Measurements from ENCODE around the gene GJC2. TPM values are rescaled to one million over a fixed set of nuclear protein-coding genes. Genes with fewer than 3 reads are reported as not detected.
A peak's percentile ranks its signal among the peaks of the same experiment; 100 is the strongest.

The GJC2 gene
- total and polyA plus RNA-seq, 2 donors: 1.2 to 1.5 TPM

- Histone ChIP-seq H3K4me1 (ENCODE audit: control insufficient read depth in 2 of 2, insufficient read depth in 2 of 2, low read length in 2 of 2) (peaks cover 35 to 74% of the 10 kb centered on the region in 2 donors), H3K36me3 (ENCODE audit: control insufficient read depth in 2 of 2, insufficient read depth in 2 of 2, low read length in 1 of 2) (peaks cover 39 to 48% of the 10 kb centered on the region in 2 donors), H3K9me3 (ENCODE audit: control insufficient read depth in 2 of 2, insufficient read depth in 1 of 2, low read length in 1 of 2) (peaks cover 0 to 3% of the 10 kb centered on the region in 2 donors), H3K27me3 (ENCODE audit: control insufficient read depth in 2 of 2, insufficient read depth in 1 of 2, low read length in 1 of 2) (no peaks in the 10 kb centered on the region), H3K4me3 (ENCODE audit: low read length in 2 of 2) (no peak overlapping the region), H3K27ac (ENCODE audit: low read depth in 1 of 2, low read length in 1 of 2) (no peak overlapping the region)
- WGBS: 96% methylated on average over 19 of the region's 19 CpGs
- no peak for DNase-seq (ENCODE audit: low read depth in 6 of 9, low spot score in 9 of 9)
These were observed 2.6 kb downstream of the GJC2 start for GRCh38 chr1:228152097-228152917.

- Histone ChIP-seq H3K27ac (ENCODE audit: low read depth in 1 of 2, low read length in 1 of 2) (peak overlapping the region in 1 of 2 donors; percentile 11), H3K4me1 (ENCODE audit: control insufficient read depth in 2 of 2, insufficient read depth in 2 of 2, low read length in 2 of 2) (peaks cover 38 to 80% of the 10 kb centered on the region in 2 donors)
- 73% methylated on average over 3 of the region's 3 CpGs for WGBS
These were observed 3.2 kb downstream of the GJC2 start for GRCh38 chr1:228152918-228153258.

GRCh38 chr1:228154021-228154669, 4.4 kb downstream of the GJC2 start:
- peaks cover 0 to 3% of the 10 kb centered on the region in 2 donors for H3K9me3 ChIP-seq (ENCODE audit: control insufficient read depth in 2 of 2, insufficient read depth in 1 of 2, low read length in 1 of 2)
- no peak overlapping the region for H3K4me3 ChIP-seq (ENCODE audit: low read length in 2 of 2)
- 97% methylated on average over 11 of the region's 11 CpGs for WGBS
- H3K36me3 ChIP-seq (ENCODE audit: control insufficient read depth in 2 of 2, insufficient read depth in 2 of 2, low read length in 1 of 2): peaks cover 20 to 29% of the 10 kb centered on the region in 2 donors
- peaks cover 0 to 4% of the 10 kb centered on the region in 2 donors for H3K27me3 ChIP-seq (ENCODE audit: control insufficient read depth in 2 of 2, insufficient read depth in 1 of 2, low read length in 1 of 2)
- peaks cover 38 to 71% of the 10 kb centered on the region in 2 donors for H3K4me1 ChIP-seq (ENCODE audit: control insufficient read depth in 2 of 2, insufficient read depth in 2 of 2, low read length in 2 of 2)
- H3K27ac ChIP-seq (ENCODE audit: low read depth in 1 of 2, low read length in 1 of 2): peak overlapping the region; percentile 66 to 90
- no peak for DNase-seq (ENCODE audit: low read depth in 6 of 9, low spot score in 9 of 9)

More at GRCh38 chr1:228152918-228153258, 3.2 kb downstream of the GJC2 start:
- no peaks in the 10 kb centered on the region for H3K27me3 ChIP-seq (ENCODE audit: control insufficient read depth in 2 of 2, insufficient read depth in 1 of 2, low read length in 1 of 2)
- H3K4me3 ChIP-seq (ENCODE audit: low read length in 2 of 2): no peak overlapping the region
- peaks cover 33 to 42% of the 10 kb centered on the region in 2 donors for H3K36me3 ChIP-seq (ENCODE audit: control insufficient read depth in 2 of 2, insufficient read depth in 2 of 2, low read length in 1 of 2)
- peaks cover 0 to 3% of the 10 kb centered on the region in 2 donors for H3K9me3 ChIP-seq (ENCODE audit: control insufficient read depth in 2 of 2, insufficient read depth in 1 of 2, low read length in 1 of 2)
- DNase-seq (ENCODE audit: low read depth in 6 of 9, low spot score in 9 of 9): no peak

GRCh38 chr1:228154670-228155571, 5.2 kb downstream of the GJC2 start:
- H3K27me3 ChIP-seq (ENCODE audit: control insufficient read depth in 2 of 2, insufficient read depth in 1 of 2, low read length in 1 of 2): peaks cover 0 to 8% of the 10 kb centered on the region in 2 donors
- peaks cover 13 to 21% of the 10 kb centered on the region in 2 donors for H3K36me3 ChIP-seq (ENCODE audit: control insufficient read depth in 2 of 2, insufficient read depth in 2 of 2, low read length in 1 of 2)
- H3K9me3 ChIP-seq (ENCODE audit: control insufficient read depth in 2 of 2, insufficient read depth in 1 of 2, low read length in 1 of 2): peaks cover 0 to 3% of the 10 kb centered on the region in 2 donors
- WGBS: 65% methylated on average over 20 of the region's 20 CpGs
- H3K4me1 ChIP-seq (ENCODE audit: control insufficient read depth in 2 of 2, insufficient read depth in 2 of 2, low read length in 2 of 2): peaks cover 38 to 64% of the 10 kb centered on the region in 2 donors
- peak in 4 of 9 donors; percentile 57 to 84 (median 64) for DNase-seq (ENCODE audit: low read depth in 6 of 9, low spot score in 9 of 9)
- no peak overlapping the region for H3K4me3 ChIP-seq (ENCODE audit: low read length in 2 of 2)
- peak overlapping the region; percentile 66 to 90 for H3K27ac ChIP-seq (ENCODE audit: low read depth in 1 of 2, low read length in 1 of 2)

GRCh38 chr1:228155596-228156514, 6.1 kb downstream of the GJC2 start:
- peaks cover 35 to 56% of the 10 kb centered on the region in 2 donors for H3K4me1 ChIP-seq (ENCODE audit: control insufficient read depth in 2 of 2, insufficient read depth in 2 of 2, low read length in 2 of 2)
- H3K9me3 ChIP-seq (ENCODE audit: control insufficient read depth in 2 of 2, insufficient read depth in 1 of 2, low read length in 1 of 2): peaks cover 0 to 3% of the 10 kb centered on the region in 2 donors
- no peak for DNase-seq (ENCODE audit: low read depth in 6 of 9, low spot score in 9 of 9)
- peaks cover 0 to 8% of the 10 kb centered on the region in 2 donors for H3K27me3 ChIP-seq (ENCODE audit: control insufficient read depth in 2 of 2, insufficient read depth in 1 of 2, low read length in 1 of 2)
- peaks cover 8 to 13% of the 10 kb centered on the region in 2 donors for H3K36me3 ChIP-seq (ENCODE audit: control insufficient read depth in 2 of 2, insufficient read depth in 2 of 2, low read length in 1 of 2)
- 89% methylated on average over 16 of the region's 16 CpGs for WGBS
- no peak overlapping the region for H3K4me3 ChIP-seq (ENCODE audit: low read length in 2 of 2)
- peak overlapping the region in 1 of 2 donors; percentile 90 for H3K27ac ChIP-seq (ENCODE audit: low read depth in 1 of 2, low read length in 1 of 2)

GRCh38 chr1:228156515-228156881, 6.8 kb downstream of the GJC2 start:
- Histone ChIP-seq H3K27me3 (ENCODE audit: control insufficient read depth in 2 of 2, insufficient read depth in 1 of 2, low read length in 1 of 2) (peaks cover 0 to 8% of the 10 kb centered on the region in 2 donors), H3K36me3 (ENCODE audit: control insufficient read depth in 2 of 2, insufficient read depth in 2 of 2, low read length in 1 of 2) (peaks cover 7 to 9% of the 10 kb centered on the region in 2 donors), H3K4me3 (ENCODE audit: low read length in 2 of 2) (peak overlapping the region; percentile 2 to 12), H3K4me1 (ENCODE audit: control insufficient read depth in 2 of 2, insufficient read depth in 2 of 2, low read length in 2 of 2) (peaks cover 34 to 54% of the 10 kb centered on the region in 2 donors), H3K9me3 (ENCODE audit: control insufficient read depth in 2 of 2, insufficient read depth in 1 of 2, low read length in 1 of 2) (peaks cover 0 to 3% of the 10 kb centered on the region in 2 donors), H3K27ac (ENCODE audit: low read depth in 1 of 2, low read length in 1 of 2) (peak overlapping the region; percentile 70 to 87)
- peak in 3 of 9 donors; percentile 58 to 79 (median 70) for DNase-seq (ENCODE audit: low read depth in 6 of 9, low spot score in 9 of 9)
- WGBS: 13% methylated on average over 9 of the region's 9 CpGs

- H3K4me1 ChIP-seq (ENCODE audit: control insufficient read depth in 2 of 2, insufficient read depth in 2 of 2, low read length in 2 of 2): peaks cover 35 to 55% of the 10 kb centered on the region in 2 donors
These were observed 7.4 kb downstream of the GJC2 start for GRCh38 chr1:228156941-228157728.

More at GRCh38 chr1:228156941-228157728, 7.4 kb downstream of the GJC2 start:
- Histone ChIP-seq H3K27ac (ENCODE audit: low read depth in 1 of 2, low read length in 1 of 2) (peak overlapping the region; percentile 70 to 87), H3K36me3 (ENCODE audit: control insufficient read depth in 2 of 2, insufficient read depth in 2 of 2, low read length in 1 of 2) (peaks cover under 1 to 4% of the 10 kb centered on the region in 2 donors), H3K4me3 (ENCODE audit: low read length in 2 of 2) (peak overlapping the region; percentile 11 to 12), H3K9me3 (ENCODE audit: control insufficient read depth in 2 of 2, insufficient read depth in 1 of 2, low read length in 1 of 2) (peaks cover 0 to 3% of the 10 kb centered on the region in 2 donors), H3K27me3 (ENCODE audit: control insufficient read depth in 2 of 2, insufficient read depth in 1 of 2, low read length in 1 of 2) (peaks cover 0 to 11% of the 10 kb centered on the region in 2 donors)
- peak in 4 of 9 donors; percentile 68 to 87 (median 74) for DNase-seq (ENCODE audit: low read depth in 6 of 9, low spot score in 9 of 9)
- 42% methylated on average over 24 of the region's 24 CpGs for WGBS

Measured in thymus (tissue), 11 donors.